IMR-90 (cell line): Measurements from ENCODE around the gene SLC4A2.

Experiments
- BHLHE40 ChIP-seq: fragments of 150-350 bp; IDR thresholded peaks from 2 replicates; pipeline ENCODE4 v1.6.1; 2016; ENCODE audit warnings: mild to moderate bottlenecking, low read depth, low read length
- CEBPB ChIP-seq: IDR thresholded peaks from 2 replicates; pipeline ENCODE4 v1.6.1; 2012; ENCODE audit warnings: low read depth, low read length, improper control_type of control experiment
- CTCF ChIP-seq: conservative IDR thresholded peaks from 2 replicates; pipeline ENCODE4 v1.5.1; 2012; ENCODE audit warnings: mild to moderate bottlenecking, low read depth, low read length, improper control_type of control experiment
- MAZ ChIP-seq: IDR thresholded peaks from 2 replicates; pipeline ENCODE4 v1.6.1; 2012; ENCODE audit warnings: low read depth, mild to moderate bottlenecking, low read length, improper control_type of control experiment, moderate library complexity, borderline replicate concordance
- NFE2L2 ChIP-seq: fragments of 150-350 bp; IDR thresholded peaks from 2 replicates; pipeline ENCODE4 v1.6.1; 2016; ENCODE audit warnings: low read depth, mild to moderate bottlenecking, low read length
- POLR2A ChIP-seq: IDR thresholded peaks from 2 replicates; pipeline ENCODE4 v1.6.1; 2012; ENCODE audit warnings: mild to moderate bottlenecking, low read depth, low read length
- RAD21 ChIP-seq: IDR thresholded peaks from 2 replicates; pipeline ENCODE4 v1.6.1; 2012; ENCODE audit warnings: low read length, improper control_type of control experiment
- SMC3 ChIP-seq: fragments of 150-350 bp; IDR thresholded peaks from 2 replicates; pipeline ENCODE4 v1.6.1; 2016; ENCODE audit warnings: low read depth, mild to moderate bottlenecking, antibody characterized with exemption, low read length, moderate library complexity
- USF2 ChIP-seq: fragments of 150-350 bp; IDR thresholded peaks from 2 replicates; pipeline ENCODE4 v1.6.1; 2017; ENCODE audit warnings: mild to moderate bottlenecking, antibody characterized with exemption, low read length, low read depth

GRCh38 chr7:151020231-151020630 lies 39.2 kb upstream of the SLC4A2 start:
- TF ChIP-seq CTCF (no peak), USF2 (no peak), POLR2A (no peak), MAZ (no peak), CEBPB (no peak), SMC3 (no peak), RAD21 (no peak), NFE2L2 (no peak), BHLHE40 (no peak)
